ENCODE data around the gene ADAMTS10. TPM values are rescaled to one million over a fixed set of nuclear protein-coding genes. Genes with fewer than 3 reads are reported as not detected.

The ADAMTS10 gene
- total and polyA plus RNA-seq, 2 of the 13 experiments (the other 11 are each of a cell fraction or from before 2014, with no cell fraction given): 0.49 to 1.7 TPM

DNA sequence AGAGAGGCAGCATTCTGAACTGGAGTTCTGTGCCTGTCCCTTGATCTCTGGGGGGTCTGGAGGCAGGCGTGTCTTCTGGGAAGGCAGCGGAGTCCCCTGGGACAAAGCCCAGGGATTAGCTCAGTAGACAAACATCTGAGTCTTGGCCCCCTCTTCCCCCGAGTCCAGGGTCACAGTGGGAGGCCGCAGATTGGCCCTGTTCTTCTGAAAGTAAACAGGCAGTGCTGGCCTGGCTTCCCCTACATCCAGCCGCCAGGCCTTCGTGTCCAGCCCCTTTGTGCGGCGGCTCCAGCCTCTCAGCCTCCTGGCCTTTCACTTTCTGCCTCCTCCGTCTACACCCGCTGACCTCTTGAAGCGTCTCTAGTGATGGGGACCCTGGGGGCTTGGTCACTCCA lies 20.9 kb upstream of the ADAMTS10 start (continued):
- TF ChIP-seq, protein P1, sequence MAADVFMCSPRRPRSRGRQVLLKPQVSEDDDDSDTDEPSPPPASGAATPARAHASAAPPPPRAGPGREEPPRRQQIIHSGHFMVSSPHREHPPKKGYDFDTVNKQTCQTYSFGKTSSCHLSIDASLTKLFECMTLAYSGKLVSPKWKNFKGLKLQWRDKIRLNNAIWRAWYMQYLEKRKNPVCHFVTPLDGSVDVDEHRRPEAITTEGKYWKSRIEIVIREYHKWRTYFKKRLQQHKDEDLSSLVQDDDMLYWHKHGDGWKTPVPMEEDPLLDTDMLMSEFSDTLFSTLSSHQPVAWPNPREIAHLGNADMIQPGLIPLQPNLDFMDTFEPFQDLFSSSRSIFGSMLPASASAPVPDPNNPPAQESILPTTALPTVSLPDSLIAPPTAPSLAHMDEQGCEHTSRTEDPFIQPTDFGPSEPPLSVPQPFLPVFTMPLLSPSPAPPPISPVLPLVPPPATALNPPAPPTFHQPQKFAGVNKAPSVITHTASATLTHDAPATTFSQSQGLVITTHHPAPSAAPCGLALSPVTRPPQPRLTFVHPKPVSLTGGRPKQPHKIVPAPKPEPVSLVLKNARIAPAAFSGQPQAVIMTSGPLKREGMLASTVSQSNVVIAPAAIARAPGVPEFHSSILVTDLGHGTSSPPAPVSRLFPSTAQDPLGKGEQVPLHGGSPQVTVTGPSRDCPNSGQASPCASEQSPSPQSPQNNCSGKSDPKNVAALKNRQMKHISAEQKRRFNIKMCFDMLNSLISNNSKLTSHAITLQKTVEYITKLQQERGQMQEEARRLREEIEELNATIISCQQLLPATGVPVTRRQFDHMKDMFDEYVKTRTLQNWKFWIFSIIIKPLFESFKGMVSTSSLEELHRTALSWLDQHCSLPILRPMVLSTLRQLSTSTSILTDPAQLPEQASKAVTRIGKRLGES (CRISPR knock-in tag; IDR thresholded peaks at IDR 0.05; ENCODE audit: borderline replicate concordance): no peak
- no peak for TF ChIP-seq ZNF567 (CRISPR knock-in tag; IDR thresholded peaks at IDR 0.05; ENCODE audit: borderline replicate concordance)
- no peak for TF ChIP-seq RNF2 (conservative IDR thresholded peaks at IDR 0.05; ENCODE audit: low read depth)
- peak; percentile 43 for TF ChIP-seq NFYC (CRISPR knock-in tag; IDR thresholded peaks at IDR 0.05)
- TF ChIP-seq YEATS2 (CRISPR knock-in tag; IDR thresholded peaks at IDR 0.05; ENCODE audit: borderline replicate concordance): no peak; the same call in 1 of the 2 replicates
- TF ChIP-seq, protein P2, sequence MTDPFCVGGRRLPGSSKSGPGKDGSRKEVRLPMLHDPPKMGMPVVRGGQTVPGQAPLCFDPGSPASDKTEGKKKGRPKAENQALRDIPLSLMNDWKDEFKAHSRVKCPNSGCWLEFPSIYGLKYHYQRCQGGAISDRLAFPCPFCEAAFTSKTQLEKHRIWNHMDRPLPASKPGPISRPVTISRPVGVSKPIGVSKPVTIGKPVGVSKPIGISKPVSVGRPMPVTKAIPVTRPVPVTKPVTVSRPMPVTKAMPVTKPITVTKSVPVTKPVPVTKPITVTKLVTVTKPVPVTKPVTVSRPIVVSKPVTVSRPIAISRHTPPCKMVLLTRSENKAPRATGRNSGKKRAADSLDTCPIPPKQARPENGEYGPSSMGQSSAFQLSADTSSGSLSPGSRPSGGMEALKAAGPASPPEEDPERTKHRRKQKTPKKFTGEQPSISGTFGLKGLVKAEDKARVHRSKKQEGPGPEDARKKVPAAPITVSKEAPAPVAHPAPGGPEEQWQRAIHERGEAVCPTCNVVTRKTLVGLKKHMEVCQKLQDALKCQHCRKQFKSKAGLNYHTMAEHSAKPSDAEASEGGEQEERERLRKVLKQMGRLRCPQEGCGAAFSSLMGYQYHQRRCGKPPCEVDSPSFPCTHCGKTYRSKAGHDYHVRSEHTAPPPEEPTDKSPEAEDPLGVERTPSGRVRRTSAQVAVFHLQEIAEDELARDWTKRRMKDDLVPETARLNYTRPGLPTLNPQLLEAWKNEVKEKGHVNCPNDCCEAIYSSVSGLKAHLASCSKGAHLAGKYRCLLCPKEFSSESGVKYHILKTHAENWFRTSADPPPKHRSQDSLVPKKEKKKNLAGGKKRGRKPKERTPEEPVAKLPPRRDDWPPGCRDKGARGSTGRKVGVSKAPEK (CRISPR knock-in tag; IDR thresholded peaks at IDR 0.05; ENCODE audit: borderline replicate concordance): no peak
- TF ChIP-seq DNMT3B (CRISPR knock-in tag; conservative IDR thresholded peaks at IDR 0.05): no peak
- TF ChIP-seq, protein P3, sequence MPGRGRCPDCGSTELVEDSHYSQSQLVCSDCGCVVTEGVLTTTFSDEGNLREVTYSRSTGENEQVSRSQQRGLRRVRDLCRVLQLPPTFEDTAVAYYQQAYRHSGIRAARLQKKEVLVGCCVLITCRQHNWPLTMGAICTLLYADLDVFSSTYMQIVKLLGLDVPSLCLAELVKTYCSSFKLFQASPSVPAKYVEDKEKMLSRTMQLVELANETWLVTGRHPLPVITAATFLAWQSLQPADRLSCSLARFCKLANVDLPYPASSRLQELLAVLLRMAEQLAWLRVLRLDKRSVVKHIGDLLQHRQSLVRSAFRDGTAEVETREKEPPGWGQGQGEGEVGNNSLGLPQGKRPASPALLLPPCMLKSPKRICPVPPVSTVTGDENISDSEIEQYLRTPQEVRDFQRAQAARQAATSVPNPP (CRISPR knock-in tag; IDR thresholded peaks at IDR 0.05): no peak
- no peak for TF ChIP-seq SOX6 (IDR thresholded peaks at IDR 0.05)
- peak; percentile 94 for TF ChIP-seq SOX6 (CRISPR knock-in tag; IDR thresholded peaks at IDR 0.05)
- peak; percentile 73; the same call in 1 of the 2 replicates for TF ChIP-seq KDM3A (CRISPR knock-in tag; IDR thresholded peaks at IDR 0.05; ENCODE audit: low read depth)
- TF ChIP-seq PHF21A (CRISPR knock-in tag; IDR thresholded peaks at IDR 0.05): peak; percentile 94
- TF ChIP-seq ZNF263 (CRISPR knock-in tag; IDR thresholded peaks at IDR 0.05): peak; percentile 64
- peak; percentile 85; the same call in 1 of the 2 replicates for TF ChIP-seq NCOA1 (CRISPR knock-in tag; IDR thresholded peaks at IDR 0.05)
- TF ChIP-seq ARNTL (CRISPR knock-in tag; IDR thresholded peaks at IDR 0.05): peak; percentile 41; the same call in 1 of the 2 replicates
- no peak for TF ChIP-seq XBP1 (CRISPR knock-in tag; IDR thresholded peaks at IDR 0.05)
- TF ChIP-seq, protein P4, sequence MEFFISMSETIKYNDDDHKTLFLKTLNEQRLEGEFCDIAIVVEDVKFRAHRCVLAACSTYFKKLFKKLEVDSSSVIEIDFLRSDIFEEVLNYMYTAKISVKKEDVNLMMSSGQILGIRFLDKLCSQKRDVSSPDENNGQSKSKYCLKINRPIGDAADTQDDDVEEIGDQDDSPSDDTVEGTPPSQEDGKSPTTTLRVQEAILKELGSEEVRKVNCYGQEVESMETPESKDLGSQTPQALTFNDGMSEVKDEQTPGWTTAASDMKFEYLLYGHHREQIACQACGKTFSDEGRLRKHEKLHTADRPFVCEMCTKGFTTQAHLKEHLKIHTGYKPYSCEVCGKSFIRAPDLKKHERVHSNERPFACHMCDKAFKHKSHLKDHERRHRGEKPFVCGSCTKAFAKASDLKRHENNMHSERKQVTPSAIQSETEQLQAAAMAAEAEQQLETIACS (CRISPR knock-in tag; IDR thresholded peaks at IDR 0.05): no peak
- TF ChIP-seq, protein P5, sequence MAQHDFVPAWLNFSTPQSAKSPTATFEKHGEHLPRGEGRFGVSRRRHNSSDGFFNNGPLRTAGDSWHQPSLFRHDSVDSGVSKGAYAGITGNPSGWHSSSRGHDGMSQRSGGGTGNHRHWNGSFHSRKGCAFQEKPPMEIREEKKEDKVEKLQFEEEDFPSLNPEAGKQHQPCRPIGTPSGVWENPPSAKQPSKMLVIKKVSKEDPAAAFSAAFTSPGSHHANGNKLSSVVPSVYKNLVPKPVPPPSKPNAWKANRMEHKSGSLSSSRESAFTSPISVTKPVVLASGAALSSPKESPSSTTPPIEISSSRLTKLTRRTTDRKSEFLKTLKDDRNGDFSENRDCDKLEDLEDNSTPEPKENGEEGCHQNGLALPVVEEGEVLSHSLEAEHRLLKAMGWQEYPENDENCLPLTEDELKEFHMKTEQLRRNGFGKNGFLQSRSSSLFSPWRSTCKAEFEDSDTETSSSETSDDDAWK (CRISPR knock-in tag; IDR thresholded peaks at IDR 0.05): no peak
- TF ChIP-seq ZNF737 (CRISPR knock-in tag; IDR thresholded peaks at IDR 0.05; ENCODE audit: borderline replicate concordance): no peak
- peak; percentile 32; the same call in 1 of the 2 replicates for TF ChIP-seq ZNF788 (CRISPR knock-in tag; IDR thresholded peaks at IDR 0.05; ENCODE audit: borderline replicate concordance)
- TF ChIP-seq CAMTA2 (CRISPR knock-in tag; IDR thresholded peaks at IDR 0.05; ENCODE audit: borderline replicate concordance): no peak
- TF ChIP-seq ZFP90 (CRISPR knock-in tag; IDR thresholded peaks at IDR 0.05; ENCODE audit: borderline replicate concordance): 0 out of 2 replicates have a peak, but pooled peaks have one; percentile 81

Data from HepG2 (cell line).